DND-41 (cell line): ENCODE results near the gene TGM6.

ENCODE experiments used
- ATAC-seq: fragments of 200-7000 bp; cut with Tn5 transposase; 3 replicates; pipeline ENCODE4 v1.9.1; 2021; ENCODE audit warnings: low read depth; ENCODE audit not compliant: insufficient read depth
- DNase-seq: peaks from one replicate; pipeline ENCODE4 v3.0.0-alpha.2; 2020
- H2AFZ ChIP-seq: 2 replicates; pipeline ENCODE4 v1.6.0; 2012; ENCODE audit warnings: low read depth, low read length
- H3K27ac ChIP-seq: 2 replicates; pipeline ENCODE4 v1.5.1; 2012; ENCODE audit warnings: low read length, inconsistent platforms
- H3K27me3 ChIP-seq: fragments of 200-600 bp; sonication (generic); 2 replicates; pipeline ENCODE4 v1.6.0; 2012; ENCODE audit warnings: low read length, mild to moderate bottlenecking, inconsistent platforms; ENCODE audit not compliant: insufficient read depth, poor library complexity
- H3K36me3 ChIP-seq: 2 replicates; pipeline ENCODE4 v1.5.1; 2012; ENCODE audit warnings: low read length, inconsistent platforms; ENCODE audit not compliant: insufficient read depth
- H3K4me1 ChIP-seq: 2 replicates; pipeline ENCODE4 v1.5.1; 2012; ENCODE audit warnings: mild to moderate bottlenecking, low read length; ENCODE audit not compliant: insufficient read depth
- H3K4me2 ChIP-seq: 2 replicates; pipeline ENCODE4 v1.6.0; 2012; ENCODE audit warnings: mild to moderate bottlenecking, moderate library complexity, low read length, inconsistent platforms; ENCODE audit not compliant: insufficient read depth
- H3K4me3 ChIP-seq, 2 experiments: fragments of 200-600 bp in 1 of 2; shearing (Covaris generic) in 1 of 2; 2 replicates each; pipeline ENCODE4 v1.5.1; 2012 to 2016; ENCODE audit warnings: inconsistent platforms in 2 of 2, low read length in 2 of 2, mild to moderate bottlenecking in 2 of 2, low read depth in 1 of 2, moderate library complexity in 1 of 2
- H3K79me2 ChIP-seq: 2 replicates; pipeline ENCODE4 v1.6.0; 2012; ENCODE audit warnings: low read length, inconsistent platforms; ENCODE audit not compliant: insufficient read depth
- H3K9ac ChIP-seq: 2 replicates; pipeline ENCODE4 v1.6.0; 2012; ENCODE audit warnings: low read depth, mild to moderate bottlenecking, inconsistent platforms, low read length, moderate library complexity
- H3K9me3 ChIP-seq: 2 replicates; pipeline ENCODE4 v1.5.1; 2012; ENCODE audit warnings: low read length, moderate library complexity, mild to moderate bottlenecking, inconsistent platforms; ENCODE audit not compliant: insufficient read depth, severe bottlenecking
- H4K20me1 ChIP-seq: 2 replicates; pipeline ENCODE4 v1.6.0; 2012; ENCODE audit warnings: low read length; ENCODE audit not compliant: insufficient read depth
- EZH2 ChIP-seq: IDR thresholded peaks from 3 replicates; pipeline ENCODE4 v1.6.1; 2012; ENCODE audit warnings: borderline replicate concordance, low read depth, mild to moderate bottlenecking, moderate library complexity, low read length, inconsistent platforms; ENCODE audit not compliant: severe bottlenecking
- TF ChIP-seq, protein P1 (sequence below): IDR thresholded peaks from 2 replicates; pipeline ENCODE4 v1.5.1; 2012; ENCODE audit warnings: borderline replicate concordance, low read length, moderate library complexity, mild to moderate bottlenecking; ENCODE audit not compliant: poor library complexity, severe bottlenecking; ENCODE audit errors: extremely low read depth

Gene TGM6

DNA sequence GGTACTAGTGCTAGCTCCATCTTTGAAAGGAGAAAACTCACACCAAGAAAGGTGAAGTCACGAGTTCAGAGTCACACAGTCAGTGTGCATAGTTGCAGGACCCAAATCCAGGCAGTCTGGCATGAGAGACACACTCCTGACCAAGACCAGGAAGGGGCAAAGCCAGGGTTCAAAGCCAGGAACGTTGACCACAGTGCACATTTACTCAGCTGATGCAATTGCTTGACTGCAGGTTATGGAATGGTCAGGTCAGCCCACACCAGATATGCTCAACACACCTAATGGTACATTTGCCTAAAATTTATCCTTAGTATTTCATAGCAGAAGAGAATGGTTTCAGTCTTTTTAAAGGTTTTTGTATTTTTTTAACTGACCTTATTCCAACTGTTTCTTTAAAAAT lies 37.7 kb downstream of the TGM6 start:
- H3K9me3 ChIP-seq: no peaks in the 10 kb centered on the region
- H3K36me3 ChIP-seq: no peaks in the 10 kb centered on the region
- H3K4me1 ChIP-seq: no peaks in the 10 kb centered on the region
- H2AFZ ChIP-seq: no peak overlapping the region
- H3K79me2 ChIP-seq: no peaks in the 10 kb centered on the region
- no peak for DNase-seq
- no peak for ATAC-seq
- H3K27ac ChIP-seq: no peak overlapping the region
- no peaks in the 10 kb centered on the region for H4K20me1 ChIP-seq
- TF ChIP-seq EZH2: no peak
- TF ChIP-seq, protein P1, sequence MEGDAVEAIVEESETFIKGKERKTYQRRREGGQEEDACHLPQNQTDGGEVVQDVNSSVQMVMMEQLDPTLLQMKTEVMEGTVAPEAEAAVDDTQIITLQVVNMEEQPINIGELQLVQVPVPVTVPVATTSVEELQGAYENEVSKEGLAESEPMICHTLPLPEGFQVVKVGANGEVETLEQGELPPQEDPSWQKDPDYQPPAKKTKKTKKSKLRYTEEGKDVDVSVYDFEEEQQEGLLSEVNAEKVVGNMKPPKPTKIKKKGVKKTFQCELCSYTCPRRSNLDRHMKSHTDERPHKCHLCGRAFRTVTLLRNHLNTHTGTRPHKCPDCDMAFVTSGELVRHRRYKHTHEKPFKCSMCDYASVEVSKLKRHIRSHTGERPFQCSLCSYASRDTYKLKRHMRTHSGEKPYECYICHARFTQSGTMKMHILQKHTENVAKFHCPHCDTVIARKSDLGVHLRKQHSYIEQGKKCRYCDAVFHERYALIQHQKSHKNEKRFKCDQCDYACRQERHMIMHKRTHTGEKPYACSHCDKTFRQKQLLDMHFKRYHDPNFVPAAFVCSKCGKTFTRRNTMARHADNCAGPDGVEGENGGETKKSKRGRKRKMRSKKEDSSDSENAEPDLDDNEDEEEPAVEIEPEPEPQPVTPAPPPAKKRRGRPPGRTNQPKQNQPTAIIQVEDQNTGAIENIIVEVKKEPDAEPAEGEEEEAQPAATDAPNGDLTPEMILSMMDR: no peak
- H3K27me3 ChIP-seq: peaks cover 32% of the 10 kb centered on the region
- H3K9ac ChIP-seq: no peak overlapping the region
- no peak overlapping the region for H3K4me2 ChIP-seq
- H3K4me3 ChIP-seq: no peak overlapping the region

DNA sequence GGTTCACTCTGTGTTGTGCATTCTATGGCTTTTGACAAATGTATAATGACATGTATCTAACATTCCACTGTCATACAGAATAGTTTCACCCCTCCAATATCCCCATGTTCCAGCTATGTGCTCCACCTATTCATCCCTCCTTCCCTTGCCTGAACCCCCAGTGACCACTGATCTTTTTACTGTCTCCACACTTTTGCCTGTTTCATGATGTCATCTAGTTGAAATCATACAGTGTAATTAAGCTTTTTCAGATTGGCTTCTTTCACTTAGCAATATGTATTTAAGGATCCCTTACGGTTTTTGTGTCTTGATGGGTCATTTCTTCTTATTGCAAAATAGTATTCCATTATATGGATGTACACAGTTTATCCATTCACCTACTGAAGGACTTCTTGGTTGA lies 39.8 kb downstream of the TGM6 start:
- Histone ChIP-seq H3K4me1 (no peaks in the 10 kb centered on the region), H3K36me3 (no peaks in the 10 kb centered on the region), H3K4me3 (no peak overlapping the region), H3K9me3 (no peaks in the 10 kb centered on the region), H4K20me1 (no peaks in the 10 kb centered on the region), H3K27me3 (peaks cover 23% of the 10 kb centered on the region), H3K4me2 (no peak overlapping the region), H3K9ac (no peak overlapping the region), H3K27ac (no peak overlapping the region), H3K79me2 (no peaks in the 10 kb centered on the region), H2AFZ (no peak overlapping the region)
- no peak for DNase-seq
- TF ChIP-seq EZH2: no peak
- TF ChIP-seq, protein P1: no peak
- no peak for ATAC-seq

DNA sequence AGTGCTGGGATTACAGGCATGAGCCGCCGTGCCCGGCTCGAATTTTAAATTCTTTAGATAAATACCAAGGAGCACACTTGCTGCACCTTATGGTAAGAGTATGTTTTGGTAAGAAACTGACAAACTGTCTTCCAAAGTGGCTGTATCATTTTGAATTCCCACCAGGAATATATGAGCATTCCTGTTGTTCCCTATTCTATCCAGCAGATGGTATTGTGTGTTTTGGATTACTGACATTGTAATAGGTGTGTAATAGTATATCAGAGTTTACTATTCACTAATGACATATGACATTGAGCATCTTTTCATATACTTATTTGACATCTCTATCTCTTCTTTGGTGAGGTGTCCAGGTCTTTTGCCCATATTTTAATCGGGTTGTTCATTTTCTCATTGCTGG lies 40.5 kb downstream of the TGM6 start:
- DNase-seq (no peak), ATAC-seq (no peak)
- H3K27me3 ChIP-seq: peaks cover 21% of the 10 kb centered on the region
- H3K4me1 ChIP-seq: no peaks in the 10 kb centered on the region
- no peaks in the 10 kb centered on the region for H3K9me3 ChIP-seq
- H3K36me3 ChIP-seq: no peaks in the 10 kb centered on the region
- H3K4me2 ChIP-seq: no peak overlapping the region
- TF ChIP-seq, protein P1: no peak
- TF ChIP-seq EZH2: no peak
- H3K79me2 ChIP-seq: no peaks in the 10 kb centered on the region
- no peak overlapping the region for H3K9ac ChIP-seq
- no peak overlapping the region for H3K27ac ChIP-seq
- no peak overlapping the region for H2AFZ ChIP-seq
- no peak overlapping the region for H3K4me3 ChIP-seq
- H4K20me1 ChIP-seq: no peaks in the 10 kb centered on the region

DNA sequence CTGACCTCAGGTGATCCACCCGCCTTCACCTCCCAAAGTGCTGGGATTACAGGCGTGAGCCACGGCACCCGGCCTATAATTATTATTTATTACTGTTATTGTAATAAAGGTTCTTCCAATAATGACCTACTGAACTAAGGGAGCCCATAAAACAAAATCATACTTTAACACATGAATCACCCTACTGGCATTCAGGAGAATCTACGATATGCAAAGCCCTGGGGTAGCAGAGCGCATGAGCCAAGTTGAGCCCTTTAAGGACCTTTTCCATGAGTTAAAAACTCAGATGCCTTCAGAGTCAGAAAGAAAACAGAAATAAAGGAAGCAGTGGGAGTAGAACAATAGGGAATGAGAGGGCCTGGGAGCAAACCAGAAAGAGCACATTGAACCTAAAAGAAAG lies 48.4 kb downstream of the TGM6 start:
- no peak overlapping the region for H3K4me3 ChIP-seq
- no peak for TF ChIP-seq EZH2
- TF ChIP-seq, protein P1: no peak
- ATAC-seq (no peak), DNase-seq (no peak)
- H4K20me1 ChIP-seq: no peaks in the 10 kb centered on the region
- no peaks in the 10 kb centered on the region for H3K79me2 ChIP-seq
- H3K27ac ChIP-seq: no peak overlapping the region
- H3K36me3 ChIP-seq: no peaks in the 10 kb centered on the region
- H3K4me2 ChIP-seq: no peak overlapping the region
- H3K4me1 ChIP-seq: no peaks in the 10 kb centered on the region
- H3K9ac ChIP-seq: no peak overlapping the region
- H3K27me3 ChIP-seq: peaks cover 6% of the 10 kb centered on the region
- no peak overlapping the region for H2AFZ ChIP-seq
- H3K9me3 ChIP-seq: no peaks in the 10 kb centered on the region
